ENCODE data around the gene PMF1.

DNA sequence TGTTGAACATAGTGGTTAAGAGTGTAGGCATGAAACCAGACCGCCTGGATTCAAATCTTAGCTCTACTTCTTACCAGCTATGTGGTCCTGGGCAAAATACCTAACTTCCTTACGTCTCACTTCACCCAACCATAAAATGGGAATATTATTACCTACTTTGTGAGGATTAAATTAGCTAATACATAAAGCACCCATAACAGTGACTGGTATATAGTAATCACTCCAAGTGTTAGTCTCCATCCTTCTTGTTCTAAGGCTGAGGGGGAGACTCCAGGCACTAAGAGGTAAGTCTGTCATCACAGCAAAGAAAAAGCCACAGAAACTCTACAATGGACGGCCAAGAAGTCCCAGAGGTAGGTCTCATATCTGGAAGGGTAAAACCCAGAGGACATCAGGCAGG is 67.0 kb downstream of the PMF1 start:
- TF ChIP-seq SUZ12 (IDR thresholded peaks at IDR 0.05; ENCODE audit: extremely low read depth, insufficient read depth, insufficient read length) = no peak
- no peak for TF ChIP-seq YY1 (IDR thresholded peaks at IDR 0.05; ENCODE audit: insufficient read depth, insufficient read length)
